Keratinocyte (primary cell): ENCODE data around the gene DENND6A.

Experiments used
- CTCF ChIP-seq, 3 experiments: IDR thresholded peaks in 1 of 3; conservative IDR thresholded peaks in 1 of 3; optimal IDR thresholded peaks in 1 of 3; 2 replicates in 2 of 3; 3 replicates in 1 of 3; pipeline versions ENCODE3 to v1.5.1; 2011; ENCODE audit warnings: low read length in 3 of 3, mild to moderate bottlenecking in 3 of 3, moderate library complexity in 2 of 3, control low read depth in 1 of 3, inconsistent platforms in 1 of 3; ENCODE audit not compliant: insufficient read depth in 2 of 3; ENCODE audit errors: extremely low read depth in 1 of 3
- EZH2 ChIP-seq: IDR thresholded peaks from one replicate; pipeline ENCODE4 v1.6.1; 2012; ENCODE audit warnings: inconsistent platforms, mild to moderate bottlenecking, low read length, moderate library complexity

GRCh38 chr3:57673156-57673555 lies 19.7 kb downstream of the DENND6A start:
- no peak for TF ChIP-seq CTCF (optimal IDR thresholded peaks at IDR 0.05 in 1 of 3, IDR thresholded peaks at IDR 0.05 in 1 of 3, conservative IDR thresholded peaks at IDR 0.05 in 1 of 3; ENCODE audit: extremely low read depth in 1 of 3, insufficient read depth in 2 of 3, low read length in 3 of 3)
- no peak for TF ChIP-seq EZH2
